Myocyte (in vitro differentiated cells): ENCODE results near the gene TSPYL4. TPM values are rescaled to one million over a fixed set of nuclear protein-coding genes. Genes with fewer than 3 reads are reported as not detected.
A peak's percentile ranks its signal among the peaks of the same experiment; 100 is the strongest.

Experiments used
- DNase-seq: peaks from one replicate; pipeline ENCODE4 v3.0.0-alpha.2; 2012; ENCODE audit warnings: low read depth
- total RNA-seq: library from RNA; depleted of rRNA; stranded (reverse); fragments of >200 nt; gene quantifications from 2 replicates; pipeline ENCODE4 v1.2.3, GENCODE V29; 2014

TSPYL4 gene
- total RNA-seq, 1 donor from 2014 or later = 30.4 TPM

DNA sequence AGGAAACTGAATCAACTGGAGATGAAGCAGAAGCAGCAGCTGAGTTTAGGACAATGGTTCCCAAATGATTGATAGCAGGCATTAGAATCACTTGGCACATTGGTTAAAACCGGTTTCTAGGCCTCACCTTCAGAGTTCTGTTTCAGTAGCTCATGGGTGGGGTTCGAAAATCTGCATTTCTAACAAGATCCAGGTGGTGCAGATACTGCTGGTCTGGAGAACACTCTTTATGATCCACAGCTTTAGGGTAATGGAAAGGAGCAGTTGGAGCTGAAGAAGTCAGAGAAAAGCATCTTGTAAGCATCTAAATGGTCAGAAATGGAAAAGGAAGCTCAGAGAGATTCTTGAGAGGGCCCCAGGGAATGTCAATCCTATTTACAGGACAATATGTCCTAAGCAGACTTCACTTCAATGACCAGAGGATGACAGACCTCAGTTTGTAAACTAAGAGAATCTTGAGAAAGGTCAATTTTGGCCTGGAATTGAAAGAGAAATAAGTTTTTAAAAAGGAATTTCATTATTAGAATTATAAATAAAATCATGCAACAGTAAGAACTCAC, 17.4 kb upstream of the TSPYL4 start:
- no peak for DNase-seq

DNA sequence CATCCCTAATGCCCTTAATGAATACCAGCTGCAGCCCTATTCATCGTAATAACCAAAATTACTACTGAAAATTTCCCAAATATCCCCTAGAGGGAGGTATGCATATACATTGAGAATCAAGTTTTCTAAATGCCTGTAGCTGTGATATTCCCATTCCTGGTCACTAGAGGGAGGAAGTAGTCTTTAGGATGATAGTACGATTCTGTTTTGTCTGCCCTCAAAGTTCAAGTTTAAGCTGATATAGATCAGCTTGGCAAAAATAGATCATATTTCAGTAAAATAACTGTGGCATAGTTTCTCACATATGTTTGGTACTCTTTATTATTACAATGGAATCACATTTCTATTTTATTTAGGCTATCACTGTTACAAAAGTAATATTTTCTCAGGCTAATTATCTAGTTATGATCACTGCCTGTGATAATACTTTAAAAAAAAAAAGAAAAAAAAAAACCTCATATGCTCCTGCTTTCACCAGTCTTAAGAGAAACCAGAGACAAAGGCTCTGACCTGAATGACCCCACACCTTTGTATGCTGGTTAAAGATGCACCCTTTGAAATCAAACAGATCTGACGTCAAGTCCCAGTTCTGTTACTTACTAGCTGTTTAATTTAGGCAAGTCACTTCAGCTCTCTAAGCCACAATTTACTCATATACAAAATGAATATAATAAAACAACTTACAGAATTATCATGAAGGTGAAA, 14.9 kb upstream of the TSPYL4 start:
- DNase-seq = peak; percentile 61

DNA sequence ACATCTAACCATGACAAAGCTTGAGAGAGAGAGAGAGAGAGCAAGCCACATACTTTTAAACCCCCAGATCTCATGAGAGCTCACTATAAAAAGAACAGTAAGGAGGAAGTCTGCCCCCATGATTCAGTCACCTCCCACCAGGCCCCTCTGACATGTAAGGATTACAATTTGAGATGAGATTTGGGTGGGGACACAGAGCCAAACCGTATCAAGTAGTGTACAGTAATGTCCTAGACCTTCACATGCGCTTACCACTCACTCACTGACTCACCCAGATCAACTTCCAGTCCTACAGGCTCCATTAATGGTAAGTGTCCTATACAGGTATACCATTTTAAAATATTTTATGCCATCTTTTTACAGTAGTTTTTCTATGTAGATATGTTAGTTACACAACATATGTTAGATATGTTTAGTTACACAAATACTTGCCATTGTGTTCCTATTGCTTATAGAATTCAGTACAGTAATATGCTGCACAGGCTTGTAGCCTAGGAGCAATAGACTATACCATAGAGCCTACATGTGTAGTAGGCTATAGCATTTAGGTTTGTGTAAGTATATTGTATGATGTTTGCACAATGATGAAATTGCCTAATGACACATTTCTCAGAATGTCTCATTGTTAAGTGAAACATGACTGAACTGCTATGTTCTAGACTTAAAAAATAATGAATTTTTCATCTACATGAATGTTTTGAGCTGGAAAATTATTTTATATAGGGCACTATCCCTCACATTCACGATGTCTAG, 14.1 kb upstream of the TSPYL4 start:
- DNase-seq = peak; percentile 26

DNA sequence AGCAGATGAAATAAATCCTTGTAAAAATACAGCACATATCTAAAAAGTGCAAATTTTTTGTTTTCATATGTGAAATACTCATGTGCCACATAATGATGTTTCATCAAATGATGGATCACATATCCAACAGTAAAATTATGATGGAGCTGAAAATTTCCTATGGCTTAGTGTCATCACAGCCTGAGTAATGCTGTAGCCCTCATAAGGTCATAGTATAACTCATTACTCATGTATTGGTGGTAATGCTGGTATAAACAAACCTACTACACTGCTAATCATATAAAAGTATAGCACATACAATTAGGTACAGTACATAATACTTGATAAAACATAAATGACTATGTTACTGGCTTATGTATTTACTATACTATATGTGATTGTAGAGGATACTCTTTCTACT, 12.9 kb upstream of the TSPYL4 start:
- DNase-seq = no peak

DNA sequence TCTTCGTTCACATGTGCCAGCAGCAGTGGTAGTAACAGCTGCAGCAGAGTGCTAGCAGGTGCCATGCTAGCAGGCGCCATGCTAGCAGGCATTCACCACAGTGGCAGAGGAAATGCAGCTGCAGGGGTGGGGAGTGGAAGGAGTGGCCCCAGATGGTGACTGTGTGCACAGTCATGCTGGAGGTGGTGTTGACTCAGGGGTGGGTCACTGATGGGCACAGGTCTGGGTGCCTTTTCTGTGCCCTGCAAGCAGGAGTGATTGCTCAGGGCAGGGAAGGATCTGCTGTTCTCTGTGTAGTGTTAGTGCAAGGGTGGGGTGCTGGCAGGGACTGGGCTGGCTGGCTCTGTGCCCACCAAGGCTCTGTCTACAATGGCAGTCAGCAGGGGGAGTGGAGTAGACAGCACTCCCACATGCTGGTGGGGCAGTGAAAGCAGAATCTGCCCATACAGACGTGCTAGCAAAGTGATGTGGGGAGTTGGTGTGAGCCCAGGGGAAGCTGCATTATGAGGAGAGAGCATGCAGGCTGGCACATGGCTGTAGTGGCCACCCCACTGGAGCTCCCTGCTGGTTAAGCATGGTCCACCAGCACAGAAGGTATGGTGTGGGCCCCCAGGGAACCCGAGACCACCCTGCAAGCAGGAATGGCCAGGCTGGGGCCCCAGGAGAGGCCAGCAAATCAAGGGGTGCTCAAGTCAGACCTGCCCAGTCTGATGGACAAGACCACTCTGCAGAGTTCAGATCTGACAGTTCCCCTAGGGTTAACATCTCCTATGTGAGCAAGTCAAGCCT, 11.4 kb upstream of the TSPYL4 start:
- DNase-seq = peak; percentile 89

DNA sequence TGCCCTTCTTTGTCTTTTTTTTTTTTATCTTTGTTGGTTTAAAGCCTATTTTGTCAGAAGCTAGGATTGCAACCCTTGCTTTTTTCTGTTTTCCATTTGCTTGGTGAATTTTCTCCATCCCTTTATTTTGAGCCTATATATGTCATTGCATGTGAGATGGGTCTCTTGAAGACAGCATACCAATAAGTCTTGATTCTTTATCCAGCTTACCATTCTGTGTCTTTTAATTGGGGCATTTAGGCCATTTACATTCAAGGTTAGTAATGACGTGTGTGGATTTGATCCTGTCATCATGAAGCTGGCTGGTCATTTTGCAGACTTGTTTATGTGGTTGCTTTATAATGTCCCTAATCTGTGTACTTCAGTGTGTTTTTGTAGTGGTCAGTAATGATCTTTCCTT, 9.5 kb upstream of the TSPYL4 start:
- DNase-seq = no peak

DNA sequence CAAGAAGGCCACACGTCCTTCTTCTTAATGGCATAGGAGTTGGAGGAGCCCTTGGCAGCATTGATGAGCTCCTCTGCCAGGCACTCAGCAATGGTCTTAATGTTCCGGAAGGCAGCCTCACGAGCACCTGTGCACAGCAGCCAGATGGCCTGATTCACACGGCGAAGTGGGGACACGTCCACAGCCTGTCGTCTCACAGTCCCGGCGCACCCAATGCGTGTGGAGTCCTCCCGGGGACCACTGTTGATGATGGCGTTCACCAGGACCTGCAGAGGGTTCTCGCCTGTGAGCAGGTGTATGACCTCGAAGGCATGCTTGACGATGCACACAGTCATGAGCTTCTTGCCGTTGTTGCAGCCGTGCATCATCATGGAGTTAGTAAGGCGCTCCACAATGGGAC, 4.6 kb upstream of the TSPYL4 start:
- DNase-seq = no peak

DNA sequence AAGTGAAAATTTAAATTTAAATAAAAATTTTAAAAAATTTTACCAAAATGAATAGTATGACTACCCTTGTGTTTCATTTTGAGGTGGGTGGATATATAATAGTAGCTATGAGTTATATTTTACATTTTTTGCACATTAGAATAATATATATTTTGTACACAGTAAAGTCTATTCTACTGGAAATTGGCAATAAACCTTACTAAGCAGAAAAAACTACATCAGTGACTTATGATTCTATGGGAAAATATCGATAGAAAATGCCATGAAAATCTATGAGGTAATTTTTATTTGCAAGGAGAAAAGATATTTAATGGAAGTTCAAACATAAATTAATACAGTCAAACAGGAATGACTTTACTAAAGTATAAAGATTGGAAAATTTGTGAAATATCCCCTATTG, 2.8 kb upstream of the TSPYL4 start:
- DNase-seq = no peak

DNA sequence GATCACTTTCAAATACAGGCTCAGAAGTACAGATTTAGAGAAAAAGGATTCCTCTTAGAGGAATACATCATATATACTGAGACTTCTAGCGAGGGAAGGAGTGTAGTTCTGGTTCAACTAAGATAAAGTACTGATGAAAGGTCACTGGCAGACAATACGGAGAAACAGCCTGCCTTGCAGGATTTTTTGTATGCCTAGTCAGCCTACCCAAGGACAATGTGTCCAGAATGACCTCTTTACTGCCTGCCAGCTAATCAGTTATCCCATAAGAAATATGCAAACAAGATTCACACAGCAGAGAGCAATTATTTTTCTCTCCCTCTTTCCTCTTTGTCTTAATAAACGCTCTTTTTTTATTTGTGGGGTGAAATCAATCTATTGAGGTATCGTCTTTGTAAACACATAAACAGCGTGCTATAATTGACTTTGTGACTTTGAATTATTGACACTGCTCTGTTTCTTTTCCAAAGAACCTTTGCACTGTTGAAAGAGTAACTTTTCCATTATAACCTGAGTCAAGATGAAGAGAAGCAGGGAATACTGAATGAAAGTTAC, 1.4 kb upstream of the TSPYL4 start:
- no peak for DNase-seq

DNA sequence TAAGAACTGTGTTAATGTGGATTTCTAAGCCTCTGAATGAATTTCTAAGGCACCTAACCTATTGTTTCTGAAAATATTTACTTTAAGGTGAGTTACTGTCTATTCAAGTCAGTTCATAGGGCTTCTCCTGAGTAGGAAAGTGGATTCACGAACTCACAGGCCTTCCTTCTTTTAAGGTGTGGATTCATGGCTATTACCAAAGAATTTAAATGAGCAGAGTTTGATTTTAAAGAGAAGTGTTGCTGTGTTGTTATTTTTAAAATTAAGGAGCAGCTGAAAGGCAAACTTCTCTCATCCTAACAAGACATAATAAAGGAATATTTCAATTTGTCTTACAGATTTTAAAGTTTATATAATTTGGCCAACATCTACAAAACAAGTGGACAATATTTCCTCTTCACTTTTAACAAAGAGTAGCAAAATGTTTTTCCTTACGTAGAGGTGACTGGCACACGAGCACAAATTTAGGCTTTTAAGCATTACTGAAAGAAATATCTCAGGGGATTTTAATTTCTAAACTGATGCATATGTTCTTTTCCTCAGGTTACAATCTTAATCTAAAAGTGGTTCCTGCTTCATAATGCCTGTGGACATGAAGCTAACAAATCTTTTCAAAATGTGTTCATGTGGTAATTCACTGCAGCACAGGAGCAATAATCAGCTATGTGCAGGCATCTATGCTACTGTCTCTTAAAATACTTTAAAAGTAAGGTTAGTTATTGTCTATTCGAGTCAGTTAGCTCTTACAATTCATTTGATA, 602 bp upstream of the TSPYL4 start:
- DNase-seq = no peak

DNA sequence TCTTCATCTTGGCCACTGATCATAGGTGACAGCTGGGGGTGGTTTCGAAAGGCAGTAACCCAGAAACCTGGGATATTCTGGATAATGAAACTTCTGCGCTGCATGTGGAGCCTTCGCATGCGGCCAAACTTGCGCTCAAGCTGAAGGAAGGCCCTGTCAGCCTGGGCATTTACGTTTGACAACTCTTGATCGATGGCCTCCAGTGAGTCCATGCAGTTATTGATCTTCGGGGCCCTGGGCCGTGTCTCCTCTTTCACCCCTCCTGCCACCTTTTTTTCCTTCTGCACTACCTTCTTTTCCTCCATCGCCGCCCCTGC, 729 bp downstream of the TSPYL4 start:
- DNase-seq = no peak

DNA sequence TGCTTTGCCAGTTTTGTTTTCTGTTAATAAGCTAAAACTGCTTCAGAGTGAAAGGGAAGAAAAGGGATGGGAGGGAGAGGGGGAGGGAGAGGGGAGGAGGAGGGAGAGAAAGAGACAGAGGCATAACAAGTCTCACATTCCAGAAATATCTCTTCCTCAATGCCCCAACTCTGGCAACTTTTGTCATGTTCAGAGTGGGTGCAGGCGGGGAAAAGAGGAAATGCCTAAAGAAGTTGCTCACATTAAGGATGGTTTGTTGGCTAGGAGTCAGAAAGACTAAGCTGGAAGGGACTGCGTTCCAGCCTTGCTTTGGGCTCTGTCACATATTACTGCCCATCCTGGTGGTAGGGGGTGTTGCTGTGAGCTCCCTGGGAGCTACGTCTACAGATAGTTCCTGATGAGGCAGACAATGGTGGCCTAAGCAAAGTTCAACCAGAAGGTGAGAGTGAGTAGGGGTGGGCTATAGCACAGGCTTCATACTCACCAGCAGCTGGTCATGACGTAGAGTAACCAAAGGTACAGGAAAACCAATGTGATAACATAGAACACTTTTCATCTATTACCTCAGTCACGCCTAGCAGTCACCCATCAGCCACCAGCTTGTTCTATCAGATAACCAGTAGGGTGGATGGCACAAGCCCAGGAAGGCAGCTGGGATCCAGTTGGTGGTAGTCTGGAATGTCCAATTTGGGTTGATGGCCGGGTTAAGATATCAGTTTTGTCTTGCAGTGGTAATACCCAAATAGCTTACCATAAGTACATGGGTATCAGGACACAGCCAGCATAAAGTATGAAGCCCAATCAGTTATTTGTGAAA, 2.1 kb downstream of the TSPYL4 start:
- peak; percentile 76 for DNase-seq

DNA sequence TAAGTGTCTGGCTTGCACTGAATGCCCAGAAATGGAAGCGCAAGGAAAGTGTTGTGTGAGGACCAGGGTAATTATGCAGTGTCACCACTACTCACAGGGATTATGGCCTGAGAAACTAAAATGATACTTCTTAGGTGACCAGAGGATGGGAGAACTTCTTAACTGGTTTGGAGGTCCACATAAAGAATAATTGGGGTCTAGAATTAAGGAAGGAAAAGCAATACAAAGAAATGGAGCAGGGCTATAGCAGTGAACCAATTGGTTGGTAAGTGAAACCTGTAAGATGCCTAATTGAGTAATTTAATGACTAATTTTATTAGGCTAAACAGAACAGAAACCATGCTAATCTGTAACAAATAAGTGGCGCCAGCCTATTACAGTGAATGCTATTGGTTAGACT, 5.3 kb downstream of the TSPYL4 start:
- no peak for DNase-seq

DNA sequence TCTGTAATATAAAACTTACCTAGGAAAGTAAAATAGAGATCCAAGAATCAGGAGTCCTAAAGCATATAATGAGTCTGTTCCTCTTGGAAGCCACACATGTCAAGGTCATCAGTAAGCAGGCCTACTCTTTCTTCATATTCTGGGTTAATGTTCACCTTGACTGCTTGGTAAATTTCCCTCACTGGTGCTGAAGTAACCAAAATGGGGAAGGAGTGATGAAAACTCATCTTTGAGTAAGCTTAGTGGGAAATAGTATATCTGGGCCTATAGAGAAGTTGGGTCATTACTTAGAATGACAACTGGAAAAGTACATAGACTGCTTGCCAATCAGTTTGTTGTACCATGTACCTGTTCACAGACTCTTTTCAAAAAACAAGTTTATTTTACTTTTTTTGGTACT, 6.6 kb downstream of the TSPYL4 start:
- DNase-seq = no peak

DNA sequence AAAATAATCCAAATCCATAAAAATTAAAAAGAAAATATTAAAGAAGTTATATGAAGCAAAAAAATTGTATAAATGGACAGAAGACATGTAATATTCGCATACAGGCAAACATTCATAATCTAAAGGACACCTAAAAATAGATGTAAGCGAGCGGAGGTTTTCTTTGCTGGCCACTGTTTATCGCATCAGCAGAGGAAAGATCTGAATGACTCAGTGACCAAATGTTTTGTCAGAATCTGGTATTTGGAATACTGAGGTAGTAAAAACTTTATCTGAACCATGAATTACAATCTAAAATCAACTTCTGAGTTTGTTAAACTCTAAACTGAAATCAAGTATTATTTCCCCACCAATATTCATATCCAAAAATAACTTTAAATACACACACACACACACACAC, 7.8 kb downstream of the TSPYL4 start:
- peak; percentile 55 for DNase-seq

DNA sequence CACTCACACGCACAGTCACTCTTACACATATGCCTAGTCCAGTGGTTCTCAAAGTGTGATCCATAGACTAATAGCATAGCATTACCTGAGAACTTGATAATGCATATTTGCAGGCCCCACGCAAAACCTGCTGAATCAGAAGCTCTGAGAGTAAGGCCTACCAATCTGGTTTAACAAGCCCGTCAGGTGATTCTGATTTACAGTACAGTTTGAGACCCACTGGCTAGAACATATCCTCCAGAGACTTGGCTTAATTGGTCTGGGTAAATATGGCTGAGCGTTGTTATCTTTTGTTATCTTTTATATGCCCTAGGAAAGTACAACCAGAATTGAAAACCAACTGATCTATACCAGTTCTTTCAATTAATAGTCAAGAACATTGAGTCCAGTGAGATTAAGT, 9.6 kb downstream of the TSPYL4 start:
- DNase-seq = no peak

DNA sequence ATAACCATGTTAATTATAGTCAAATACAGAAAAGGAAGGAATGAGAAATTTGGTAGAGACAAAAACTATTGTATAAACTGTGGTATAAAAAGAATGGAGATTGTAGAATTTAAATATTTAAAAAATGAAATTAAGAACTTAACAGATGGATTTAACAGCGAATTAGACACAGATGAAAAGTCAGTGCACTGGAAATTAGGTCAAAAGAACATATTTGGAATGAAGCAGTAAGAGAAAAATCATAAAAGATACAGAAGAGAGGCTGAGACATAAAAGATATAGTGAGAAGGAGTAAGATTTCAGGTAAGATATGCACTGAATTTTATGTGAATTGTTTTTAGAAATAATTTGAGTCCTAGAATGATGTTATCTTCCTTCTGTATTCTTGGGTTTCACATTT, 14.0 kb downstream of the TSPYL4 start:
- no peak for DNase-seq

DNA sequence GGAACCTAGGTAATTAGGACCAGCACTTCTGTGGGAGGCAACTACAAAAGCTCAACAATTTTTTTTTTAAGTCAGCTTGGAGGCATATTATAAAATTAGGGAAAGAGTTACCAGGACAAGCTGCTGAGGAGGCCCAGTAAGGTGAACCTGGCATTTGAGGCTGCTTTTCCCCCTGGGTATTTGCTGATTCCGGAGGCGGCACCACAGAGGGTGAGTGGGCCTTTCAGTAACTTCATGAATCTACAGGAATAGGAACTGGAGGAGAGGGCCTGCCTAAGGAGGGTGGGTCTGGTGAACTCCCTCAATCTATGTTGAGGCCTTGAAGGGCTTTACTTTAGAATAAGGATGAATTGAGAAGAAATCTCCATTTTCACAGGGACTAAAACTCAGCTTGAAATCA, 14.6 kb downstream of the TSPYL4 start:
- no peak for DNase-seq

DNA sequence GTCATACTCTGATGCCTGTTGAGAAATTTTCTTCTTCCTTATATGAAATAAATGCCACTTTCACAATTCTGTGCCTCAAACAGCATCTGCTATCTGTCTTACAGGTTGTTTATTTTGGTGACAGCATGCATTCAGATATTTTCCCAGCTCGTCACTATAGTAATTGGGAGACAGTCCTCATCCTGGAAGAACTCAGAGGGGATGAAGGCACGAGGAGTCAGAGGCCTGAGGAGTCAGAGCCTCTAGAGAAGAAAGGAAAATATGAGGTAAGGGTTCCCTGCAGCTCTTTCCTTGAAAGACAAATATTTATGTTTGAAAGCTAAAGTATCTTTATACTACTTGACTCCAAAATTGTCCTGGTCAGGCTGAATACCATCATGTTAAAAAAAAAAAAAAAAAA, 15.8 kb downstream of the TSPYL4 start:
- no peak for DNase-seq

DNA sequence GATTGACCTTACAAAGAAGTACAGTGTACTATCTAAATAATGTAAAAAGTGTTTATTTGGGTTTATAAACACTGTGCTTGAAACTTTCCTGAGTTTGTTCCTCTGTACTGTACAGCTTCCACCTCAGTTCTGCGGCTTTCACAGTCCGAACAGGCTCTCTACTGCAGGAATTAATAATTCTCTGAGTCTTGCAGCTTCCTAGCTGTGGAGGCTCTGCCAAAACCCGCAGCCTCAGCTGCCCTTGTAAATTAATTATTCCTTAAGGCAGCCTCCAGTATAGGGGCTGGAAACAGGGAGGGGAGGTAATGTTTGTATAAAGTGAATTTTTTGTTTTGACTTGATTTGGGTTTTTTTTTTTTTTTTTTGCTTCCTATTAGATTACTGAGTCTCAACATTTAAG, 19.2 kb downstream of the TSPYL4 start:
- DNase-seq = no peak
